Thoracic aorta (tissue), 2 donors: Measurements from ENCODE around the gene RRBP1. TPM values are rescaled to one million over a fixed set of nuclear protein-coding genes. Genes with fewer than 3 reads are reported as not detected.

Source experiments
- ATAC-seq: fragments of 150-250 bp; one replicate; pipeline ENCODE4 v1.8.0; 2017; ENCODE audit warnings: low read depth; ENCODE audit not compliant: insufficient number of reproducible peaks, low FRiP score
- DNase-seq: peaks from one replicate; pipeline ENCODE4 v3.0.0-alpha.2; 2020; ENCODE audit warnings: low spot score
- H3K27ac ChIP-seq, 2 donors: fragments of 200-600 bp; sonication (generic); 1 replicate in 1 of 2; 2 replicates in 1 of 2; pipeline ENCODE4 v1.5.1; 2016; ENCODE audit warnings: mild to moderate bottlenecking in 2 of 2, moderate library complexity in 2 of 2
- H3K27me3 ChIP-seq: fragments of 200-600 bp; sonication (generic); replicated peaks from 2 replicates; pipeline ENCODE4 v1.6.0; 2016; ENCODE audit warnings: mild to moderate bottlenecking; ENCODE audit not compliant: insufficient read depth
- H3K36me3 ChIP-seq: fragments of 200-600 bp; sonication (generic); one replicate; pipeline ENCODE4 v1.5.1; 2016
- H3K4me1 ChIP-seq, 2 donors: fragments of 200-600 bp; sonication (generic); 1 replicate in 1 of 2; 2 replicates in 1 of 2; pipeline versions ENCODE4 v1.5.1 to v1.6.0; 2016; ENCODE audit warnings: low read depth in 2 of 2, mild to moderate bottlenecking in 1 of 2; ENCODE audit not compliant: control insufficient read depth in 1 of 2
- H3K4me3 ChIP-seq: fragments of 200-600 bp; sonication (generic); 2 replicates; pipeline ENCODE4 v1.5.1; 2016; ENCODE audit warnings: mild to moderate bottlenecking
- H3K9me3 ChIP-seq: fragments of 200-600 bp; sonication (generic); 2 replicates; pipeline ENCODE4 v1.5.1; 2016
- CTCF ChIP-seq: fragments of 200-600 bp; sonication (generic); IDR thresholded peaks from one replicate; pipeline ENCODE4 v1.5.1; 2019; ENCODE audit warnings: antibody characterized with exemption
- total RNA-seq, 2 donors: library from RNA; depleted of rRNA; stranded (reverse); fragments of >200 nt; gene quantifications; one replicate each; pipeline versions ENCODE4 v1.1.0 to v1.2.3, GENCODE V29; 2016

The RRBP1 gene
- total RNA-seq, 2 donors from 2014 or later = 113 to 163 TPM

GRCh38 chr20:17601957-17602356, 80.1 kb downstream of the RRBP1 start:
- no peak for TF ChIP-seq CTCF
- Histone ChIP-seq H3K27ac (peak overlapping the region; percentile 17 to 40), H3K9me3 (no peaks in the 10 kb centered on the region), H3K4me3 (no peak overlapping the region), H3K4me1 (peaks cover 56 to 99% of the 10 kb centered on the region in 2 donors), H3K36me3 (peaks cover 45% of the 10 kb centered on the region), H3K27me3 (no peaks in the 10 kb centered on the region)
- DNase-seq = no peak
- ATAC-seq = no peak

GRCh38 chr20:17598013-17598550, 84.0 kb downstream of the RRBP1 start:
- TF ChIP-seq CTCF = no peak
- H3K4me3 ChIP-seq = no peak overlapping the region
- H3K27me3 ChIP-seq = no peaks in the 10 kb centered on the region
- ATAC-seq (no peak), DNase-seq (no peak)
- peaks cover 20% of the 10 kb centered on the region for H3K36me3 ChIP-seq
- H3K4me1 ChIP-seq = peaks cover 54 to 99% of the 10 kb centered on the region in 2 donors
- H3K9me3 ChIP-seq = no peaks in the 10 kb centered on the region
- no peak overlapping the region for H3K27ac ChIP-seq

GRCh38 chr20:17595856-17596255, 86.2 kb downstream of the RRBP1 start:
- H3K36me3 ChIP-seq = peaks cover 13% of the 10 kb centered on the region
- ATAC-seq (no peak), DNase-seq (no peak)
- no peaks in the 10 kb centered on the region for H3K27me3 ChIP-seq
- H3K4me3 ChIP-seq = peak overlapping the region; percentile 40
- peak overlapping the region; percentile 80 to 87 for H3K27ac ChIP-seq
- TF ChIP-seq CTCF = no peak
- peaks cover 60 to 99% of the 10 kb centered on the region in 2 donors for H3K4me1 ChIP-seq
- H3K9me3 ChIP-seq = no peaks in the 10 kb centered on the region

GRCh38 chr20:17594443-17594842, 87.6 kb downstream of the RRBP1 start:
- no peaks in the 10 kb centered on the region for H3K27me3 ChIP-seq
- peak overlapping the region; percentile 80 to 87 for H3K27ac ChIP-seq
- ATAC-seq (no peak), DNase-seq (no peak)
- H3K4me3 ChIP-seq = peak overlapping the region; percentile 40
- TF ChIP-seq CTCF = no peak
- peaks cover 61 to 94% of the 10 kb centered on the region in 2 donors for H3K4me1 ChIP-seq
- H3K9me3 ChIP-seq = no peaks in the 10 kb centered on the region
- peaks cover 10% of the 10 kb centered on the region for H3K36me3 ChIP-seq

GRCh38 chr20:17593902-17594301, 88.1 kb downstream of the RRBP1 start:
- no peaks in the 10 kb centered on the region for H3K9me3 ChIP-seq
- peak overlapping the region; percentile 40 for H3K4me3 ChIP-seq
- no peaks in the 10 kb centered on the region for H3K27me3 ChIP-seq
- peaks cover 61 to 94% of the 10 kb centered on the region in 2 donors for H3K4me1 ChIP-seq
- TF ChIP-seq CTCF = no peak
- peak overlapping the region; percentile 80 to 87 for H3K27ac ChIP-seq
- H3K36me3 ChIP-seq = peaks cover 7% of the 10 kb centered on the region
- no peak for DNase-seq
- no peak for ATAC-seq
